Mesothelial cell of epicardium (in vitro differentiated cells): Measurements from ENCODE around the gene TAF8. TPM values are rescaled to one million over a fixed set of nuclear protein-coding genes. Genes with fewer than 3 reads are reported as not detected.
A peak's percentile ranks its signal among the peaks of the same experiment; 100 is the strongest.
"Not testable (repeated sequence)": the region's sequence is repeated elsewhere in the genome, so short reads cannot be mapped to it uniquely, and the experiment has no call there.

Source experiments
- DNase-seq, 2 experiments: peaks; one replicate each; pipeline ENCODE4 v3.0.0; 2021; ENCODE audit warnings: low spot score in 2 of 2; ENCODE audit not compliant: unreplicated experiment in 2 of 2
- H3K27ac Mint-ChIP-seq: 2 replicates; pipeline ENCODE4 v1.8.0; 2021; ENCODE audit warnings: mixed read lengths
- H3K27me3 Mint-ChIP-seq: 2 replicates; pipeline ENCODE4 v1.8.0; 2021; ENCODE audit warnings: low read depth, mixed read lengths
- H3K36me3 Mint-ChIP-seq: 2 replicates; pipeline ENCODE4 v1.8.0; 2021; ENCODE audit warnings: mixed read lengths
- H3K4me1 Mint-ChIP-seq: 2 replicates; pipeline ENCODE4 v1.8.0; 2021; ENCODE audit warnings: mixed read lengths
- H3K4me3 Mint-ChIP-seq: 2 replicates; pipeline ENCODE4 v1.8.0; 2021; ENCODE audit warnings: mild to moderate bottlenecking, moderate library complexity, mixed read lengths
- H3K9me3 Mint-ChIP-seq: 2 replicates; pipeline ENCODE4 v1.8.0; 2021; ENCODE audit warnings: mixed read lengths
- CTCF ChIP-seq: fragments of 200-600 bp; sonication (generic); IDR thresholded peaks from one replicate; pipeline ENCODE4 v1.5.0; 2021; ENCODE audit warnings: antibody characterized with exemption; ENCODE audit not compliant: unreplicated experiment
- total RNA-seq: library from RNA; stranded (reverse); gene quantifications from 3 replicates; pipeline ENCODE4 v1.2.1, GENCODE V29; 2021

Gene TAF8
- 32.1 to 38.9 TPM (median 36.5 TPM) in 3 replicates for total RNA-seq

- H3K9me3 Mint-ChIP-seq: no peaks in the 10 kb centered on the region
- H3K27me3 Mint-ChIP-seq: no peaks in the 10 kb centered on the region
- DNase-seq: peak; percentile 74 to 88
- peak within 1 kb of the TSS; percentile 98 for H3K27ac Mint-ChIP-seq
- H3K36me3 Mint-ChIP-seq: peaks cover 7% of the 10 kb centered on the region
- peaks cover 38% of the 10 kb centered on the region for H3K4me1 Mint-ChIP-seq
- no peak for TF ChIP-seq CTCF
- H3K4me3 Mint-ChIP-seq: peak within 1 kb of the TSS; percentile 97
Observed at GRCh38 chr6:42050297-42051267, at the start of gene TAF8. Gene TAF8 (plus strand): TSS chr6:42050524. CDS start chr6:42050542, 18 bp downstream.

GRCh38 chr6:42001506-42001905 is 48.8 kb upstream of the TAF8 start:
- no peaks in the 10 kb centered on the region for H3K27me3 Mint-ChIP-seq
- no peak overlapping the region for H3K27ac Mint-ChIP-seq
- H3K9me3 Mint-ChIP-seq: peaks cover 8% of the 10 kb centered on the region
- TF ChIP-seq CTCF: no peak
- H3K4me1 Mint-ChIP-seq: no peaks in the 10 kb centered on the region
- DNase-seq: no peak
- H3K36me3 Mint-ChIP-seq: peaks cover 9% of the 10 kb centered on the region
- no peak overlapping the region for H3K4me3 Mint-ChIP-seq

- H3K4me1 Mint-ChIP-seq, H3K27me3 Mint-ChIP-seq, DNase-seq, H3K4me3 Mint-ChIP-seq, H3K9me3 Mint-ChIP-seq, H3K27ac Mint-ChIP-seq, H3K36me3 Mint-ChIP-seq: not testable (repeated sequence)
Observed at GRCh38 chr6:42003658-42004057, 46.7 kb upstream of the TAF8 start.

GRCh38 chr6:42007286-42008137 is 42.8 kb upstream of the TAF8 start:
- no peak for TF ChIP-seq CTCF
- Mint-ChIP-seq H3K4me1 (peaks cover 13% of the 10 kb centered on the region), H3K9me3 (no peaks in the 10 kb centered on the region), H3K4me3 (no peak overlapping the region), H3K27me3 (no peaks in the 10 kb centered on the region), H3K27ac (no peak overlapping the region), H3K36me3 (no peaks in the 10 kb centered on the region)
- DNase-seq: no peak

- not testable (repeated sequence) for H3K4me3 Mint-ChIP-seq, H3K9me3 Mint-ChIP-seq, H3K36me3 Mint-ChIP-seq, H3K27ac Mint-ChIP-seq, DNase-seq, H3K27me3 Mint-ChIP-seq
- peaks cover 13% of the 10 kb centered on the region for H3K4me1 Mint-ChIP-seq
Observed at GRCh38 chr6:42008138-42008528, 42.2 kb upstream of the TAF8 start.

GRCh38 chr6:42009844-42010184 is 40.5 kb upstream of the TAF8 start:
- peaks cover 13% of the 10 kb centered on the region for H3K4me1 Mint-ChIP-seq

More at GRCh38 chr6:42009844-42010184, 40.5 kb upstream of the TAF8 start:
- Mint-ChIP-seq H3K27ac (no peak overlapping the region), H3K4me3 (no peak overlapping the region), H3K9me3 (no peaks in the 10 kb centered on the region), H3K27me3 (no peaks in the 10 kb centered on the region), H3K36me3 (peaks cover 2% of the 10 kb centered on the region)
- TF ChIP-seq CTCF: no peak
- DNase-seq: no peak
